HG03469 (cell line): ENCODE results near the gene SEC16A.
"Not testable (repeated sequence)": the region's sequence is repeated elsewhere in the genome, so short reads cannot be mapped to it uniquely, and the experiment has no call there.

ENCODE experiments used
- ATAC-seq: cut with Tn5 transposase; IDR thresholded peaks from one replicate; pipeline ENCODE4 v1.9.1; 2021; ENCODE audit warnings: mild to moderate bottlenecking, moderate library complexity, moderate number of reproducible peaks; ENCODE audit not compliant: unreplicated experiment

Gene SEC16A

GRCh38 chr9:136426787-136427186 is 56.1 kb downstream of the SEC16A start:
- ATAC-seq: no peak

- not testable (repeated sequence) for ATAC-seq
Measured at GRCh38 chr9:136425367-136425766, 57.5 kb downstream of the SEC16A start.

DNA sequence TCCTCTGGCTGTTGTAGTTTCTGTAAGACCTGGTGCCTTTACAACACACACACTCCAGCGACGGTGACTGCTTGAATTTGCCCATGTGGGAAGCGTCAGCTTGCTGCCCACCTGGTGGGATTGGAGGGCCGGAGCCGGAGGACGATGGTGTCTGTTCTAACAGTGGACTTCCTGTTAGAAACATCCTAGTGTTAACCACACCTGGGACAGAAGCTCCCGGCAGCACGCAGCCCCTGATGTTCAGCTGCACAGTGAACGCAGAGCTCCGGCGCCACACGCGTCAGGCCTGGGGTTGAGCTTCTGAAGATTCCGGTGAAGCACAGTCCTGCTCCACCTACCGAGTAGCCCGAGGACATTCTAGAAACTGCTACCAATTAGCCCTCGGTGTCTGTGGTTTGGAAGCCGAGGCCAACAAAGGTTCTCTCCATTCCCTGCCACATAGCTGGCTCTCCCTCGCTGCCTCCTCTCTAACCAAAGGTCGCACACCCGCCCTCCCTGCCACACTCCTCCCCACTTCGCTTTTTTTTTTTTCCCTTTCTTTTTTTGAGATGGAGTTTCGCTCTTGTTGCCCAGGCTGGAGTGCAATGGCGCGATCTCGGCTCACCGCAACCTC is 58.0 kb downstream of the SEC16A start:
- ATAC-seq: no peak

- no peak for ATAC-seq
Measured at GRCh38 chr9:136423432-136424146, 59.3 kb downstream of the SEC16A start.

DNA sequence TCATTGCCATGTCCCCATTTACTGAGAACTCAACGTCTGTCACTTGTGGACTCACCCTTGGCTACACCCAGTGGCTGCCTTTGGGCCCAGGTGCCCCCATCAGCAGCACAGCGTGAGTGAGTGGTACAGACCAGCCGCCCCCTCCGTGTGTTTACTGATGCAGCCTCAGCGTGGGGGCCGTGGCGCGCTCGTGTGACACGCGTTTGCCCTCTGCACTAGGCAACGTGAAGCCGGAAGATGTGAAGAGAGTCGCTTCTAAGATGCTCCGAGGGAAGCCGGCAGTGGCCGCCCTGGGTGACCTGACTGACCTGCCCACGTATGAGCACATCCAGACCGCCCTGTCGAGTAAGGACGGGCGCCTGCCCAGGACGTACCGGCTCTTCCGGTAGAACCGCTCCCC is 60.0 kb downstream of the SEC16A start:
- no peak for ATAC-seq

DNA sequence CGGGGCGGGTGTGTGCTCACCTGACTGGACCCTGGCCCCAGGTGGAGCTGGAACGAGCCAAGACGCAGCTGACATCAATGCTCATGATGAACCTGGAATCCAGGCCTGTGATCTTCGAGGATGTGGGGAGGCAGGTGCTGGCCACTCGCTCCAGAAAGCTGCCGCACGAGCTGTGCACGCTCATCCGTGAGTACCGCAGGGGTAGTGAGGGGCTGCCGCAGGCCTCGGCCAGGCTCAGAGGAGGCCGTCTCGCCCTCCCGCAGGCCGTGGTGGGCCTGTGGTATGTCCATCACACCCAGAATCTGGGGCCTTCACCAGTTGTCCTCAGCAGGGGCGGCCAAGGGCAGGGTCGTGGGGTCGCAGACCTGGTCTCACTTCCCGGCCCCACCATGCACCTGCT is 61.0 kb downstream of the SEC16A start:
- ATAC-seq: no peak

DNA sequence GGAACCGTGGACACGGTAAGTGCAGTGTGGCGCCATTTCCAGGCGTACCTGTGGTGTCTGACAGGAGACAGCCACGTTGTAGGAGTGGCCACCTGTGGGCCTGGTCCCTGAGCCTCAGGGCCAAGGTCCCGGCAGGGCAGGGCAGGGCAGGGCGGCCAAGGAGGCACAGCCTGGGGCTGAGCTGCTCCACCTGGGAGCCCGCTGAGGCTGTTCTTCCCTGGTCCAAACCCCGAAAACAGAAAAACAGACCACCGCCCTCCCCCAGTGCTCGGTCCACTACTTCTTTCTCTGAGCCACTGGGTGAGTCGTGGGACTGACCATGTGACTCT is 63.8 kb downstream of the SEC16A start:
- ATAC-seq: no peak

DNA sequence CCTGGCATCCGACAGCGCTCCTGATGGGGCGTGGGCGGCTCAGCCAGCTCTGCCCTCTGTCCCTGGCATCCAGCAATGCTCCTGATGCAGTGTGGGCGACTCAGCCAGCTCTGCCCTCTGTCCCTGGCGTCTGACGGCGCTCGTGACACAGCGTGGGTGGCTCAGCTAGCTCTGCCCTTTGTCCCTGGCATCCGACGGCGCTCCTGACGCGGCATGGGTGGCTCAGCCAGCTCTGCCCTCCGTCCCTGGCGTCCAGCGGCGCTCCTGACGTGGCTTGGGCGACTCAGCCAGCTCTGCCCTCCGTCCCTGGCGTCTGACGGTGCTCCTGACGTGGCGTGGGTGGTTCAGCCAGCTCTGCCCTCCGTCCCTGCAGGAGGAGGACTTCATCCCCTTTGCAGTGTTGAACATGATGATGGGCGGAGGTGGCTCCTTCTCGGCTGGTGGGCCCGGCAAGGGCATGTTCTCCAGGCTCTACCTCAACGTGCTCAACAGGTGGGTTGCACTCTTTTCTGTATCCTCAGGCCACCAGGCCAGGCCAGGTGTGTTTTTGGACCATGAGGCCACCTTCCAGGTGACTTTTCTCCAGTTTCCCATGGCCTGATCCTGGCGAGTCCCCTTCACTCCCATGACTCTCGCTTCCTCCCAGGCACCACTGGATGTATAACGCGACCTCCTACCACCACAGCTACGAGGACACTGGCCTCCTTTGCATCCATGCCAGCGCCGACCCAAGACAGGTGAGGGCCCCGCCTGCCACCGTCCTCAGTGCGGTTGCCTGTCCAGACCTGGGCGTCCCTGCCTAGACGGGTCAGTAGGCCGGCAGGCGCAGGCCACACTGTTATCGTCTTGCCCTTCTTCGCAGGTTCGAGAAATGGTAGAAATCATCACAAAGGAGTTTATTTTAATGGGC is 64.4 kb downstream of the SEC16A start:
- ATAC-seq: no peak

DNA sequence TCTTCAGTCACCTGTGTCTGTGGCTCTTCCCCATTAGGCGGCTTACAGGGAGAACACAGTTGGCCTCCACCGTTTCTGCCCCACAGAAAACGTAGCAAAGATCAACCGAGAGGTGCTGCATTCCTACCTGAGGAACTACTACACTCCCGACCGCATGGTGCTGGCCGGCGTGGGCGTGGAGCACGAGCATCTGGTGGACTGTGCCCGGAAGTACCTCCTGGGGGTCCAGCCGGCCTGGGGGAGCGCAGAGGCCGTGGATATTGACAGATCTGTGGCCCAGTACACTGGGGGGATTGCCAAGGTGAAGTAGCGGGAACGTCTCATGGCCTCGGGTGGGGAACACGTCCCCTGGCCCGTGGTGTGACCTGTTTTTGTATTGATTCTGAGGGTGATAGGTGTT is 65.9 kb downstream of the SEC16A start:
- ATAC-seq: no peak

DNA sequence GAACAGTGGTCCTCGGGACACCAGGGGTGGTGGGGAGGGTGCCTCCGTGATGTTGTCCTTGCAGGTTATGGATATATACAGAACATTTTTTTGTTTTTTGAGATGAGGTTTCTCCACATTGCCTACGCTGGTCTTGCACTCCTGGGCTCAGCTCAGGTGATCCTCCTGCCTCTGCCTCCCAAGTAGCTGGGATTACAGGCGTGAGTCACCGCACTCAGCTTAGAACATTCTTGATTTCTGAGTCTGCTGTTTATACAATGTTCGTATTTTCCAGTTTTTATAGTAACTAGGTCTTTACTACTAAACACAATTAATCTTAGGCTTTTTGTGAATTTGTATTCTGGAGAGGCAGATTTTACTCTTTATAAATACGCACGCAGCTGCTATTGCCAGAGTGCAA is 66.4 kb downstream of the SEC16A start:
- no peak for ATAC-seq

GRCh38 chr9:136412962-136413361 is 69.9 kb downstream of the SEC16A start:
- no peak for ATAC-seq

GRCh38 chr9:136411378-136411777 is 71.5 kb downstream of the SEC16A start:
- no peak for ATAC-seq

DNA sequence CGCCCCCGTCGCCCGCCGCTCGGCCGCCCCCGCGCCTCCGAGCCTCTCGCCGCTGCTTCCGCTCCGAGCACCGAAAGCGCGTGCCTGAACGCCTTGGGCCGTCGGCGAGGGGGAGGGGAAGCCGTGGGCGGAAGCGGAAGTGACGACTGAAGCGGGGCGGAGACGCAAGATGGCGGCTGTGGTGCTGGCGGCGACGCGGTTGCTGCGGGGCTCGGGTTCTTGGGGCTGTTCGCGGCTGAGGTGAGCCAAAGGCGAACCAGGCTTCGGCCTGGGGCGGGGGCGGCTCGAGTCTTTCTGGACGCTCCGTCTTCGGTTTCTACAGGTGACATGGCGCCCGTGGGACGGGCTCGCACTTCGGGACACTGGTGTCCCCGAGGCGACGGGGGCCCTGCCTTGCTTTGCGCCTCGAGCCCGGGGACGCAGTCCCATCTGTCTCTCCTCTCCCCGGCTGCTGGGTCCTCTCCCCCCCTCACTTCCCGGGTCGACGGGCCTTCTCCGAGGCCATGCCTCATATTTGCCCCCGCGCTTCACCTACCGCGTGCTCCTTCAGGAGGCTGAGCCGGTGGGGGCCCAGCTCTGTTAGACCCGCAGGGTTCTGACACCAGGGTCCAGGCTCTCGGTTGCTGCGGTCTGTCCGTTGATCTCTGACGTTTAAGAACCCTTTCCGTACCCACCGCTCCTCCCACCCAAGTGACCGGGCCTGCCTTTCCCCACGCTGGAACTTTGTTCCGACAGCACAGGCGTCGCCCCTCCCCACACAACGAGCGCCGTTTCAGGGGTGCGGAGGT is 72.1 kb downstream of the SEC16A start, which contains the start of the genes ENTR1 and PMPCA:
Gene ENTR1, minus strand, starts transcription at position 115 of the 788 bp plus-strand sequence. CDS start 217 bp downstream, outside the sequence.
Gene PMPCA, plus strand, starts transcription at position 159 of the 788 bp plus-strand sequence. Its CDS starts 11 bp downstream, at position 170.
- peak; percentile 83 for ATAC-seq

DNA sequence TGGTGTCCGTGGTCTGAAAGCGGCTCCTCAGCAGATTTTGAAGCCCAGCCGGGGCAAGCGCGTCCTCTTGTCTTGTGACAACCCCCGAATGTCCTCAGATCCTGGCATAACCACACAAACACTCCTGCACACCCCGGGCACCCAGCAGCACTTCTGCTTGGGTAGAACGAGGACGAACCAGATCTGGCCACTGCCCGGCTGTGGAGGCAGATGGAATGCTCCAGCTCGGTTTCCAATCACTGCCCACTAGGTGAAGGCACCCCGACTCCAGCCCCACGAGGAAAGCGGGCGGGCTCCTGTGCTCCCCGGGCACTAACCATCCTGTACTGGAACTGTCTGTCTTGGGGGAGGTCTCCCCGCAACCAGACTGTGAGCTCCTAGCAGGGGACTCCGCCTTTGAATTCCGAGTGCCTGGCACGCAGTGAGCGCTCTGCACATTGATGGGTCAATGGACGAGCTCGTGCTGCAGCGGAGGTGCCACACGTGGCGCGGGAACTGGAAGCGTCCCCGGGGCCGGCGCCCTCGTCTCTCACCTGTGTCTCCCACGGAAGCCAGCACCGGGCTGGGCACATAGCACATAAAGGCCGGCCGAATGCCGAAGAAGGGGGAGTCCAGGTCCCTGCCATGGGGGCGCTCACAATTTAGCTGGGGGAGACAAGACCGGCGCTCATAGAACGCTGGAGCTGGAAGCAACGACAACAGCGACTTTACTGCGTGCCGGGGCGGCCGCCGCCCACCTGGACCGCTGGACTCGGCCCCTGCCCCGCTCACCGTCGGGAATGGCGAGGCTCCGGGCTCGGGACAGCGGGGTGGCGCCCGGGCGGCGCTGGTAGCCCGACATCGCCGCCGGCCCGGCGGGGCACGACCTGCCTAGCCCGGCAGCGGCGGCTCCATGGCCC is 73.0 kb downstream of the SEC16A start:
- ATAC-seq: no peak

DNA sequence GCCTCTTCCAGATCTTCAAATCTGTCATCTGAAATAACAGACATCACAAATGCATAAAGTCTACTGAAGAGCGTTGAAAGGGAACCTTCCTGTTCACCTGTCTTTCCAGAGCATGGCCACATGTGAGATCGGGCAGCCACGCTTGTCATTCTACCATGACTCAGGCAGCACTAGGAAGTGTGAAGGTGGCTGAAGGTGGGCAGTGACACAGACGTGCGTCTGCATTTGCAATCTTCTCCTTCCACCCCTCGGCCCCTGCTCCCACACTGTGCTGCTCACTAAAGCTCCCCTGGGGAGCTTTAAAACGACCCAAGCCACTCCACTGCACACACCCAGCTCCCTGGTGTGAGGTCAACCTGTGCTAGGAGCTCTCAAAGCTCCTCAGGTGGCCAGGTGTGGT is 74.9 kb downstream of the SEC16A start:
- ATAC-seq: no peak

DNA sequence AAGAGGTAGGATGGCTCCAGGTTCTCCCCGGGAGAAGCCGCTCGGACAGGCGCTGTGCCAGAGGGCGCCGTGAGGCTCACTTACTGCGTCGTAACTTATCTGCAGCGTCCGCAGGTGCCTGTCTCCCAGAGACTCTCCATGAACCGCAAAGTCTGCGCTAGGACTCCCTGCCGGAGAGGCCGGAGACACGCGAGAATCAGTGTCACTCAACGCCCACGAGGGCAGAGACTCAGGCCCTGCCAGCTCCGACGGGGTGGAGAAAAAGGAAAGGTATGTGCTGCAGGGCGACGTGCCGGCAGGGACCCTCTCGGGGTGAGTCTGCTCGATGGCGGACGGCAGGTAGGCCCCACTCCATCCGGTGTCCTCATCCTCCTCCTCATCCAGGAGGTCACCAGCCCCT is 75.8 kb downstream of the SEC16A start:
- ATAC-seq: not testable (repeated sequence)

- ATAC-seq: not testable (repeated sequence)
Measured at GRCh38 chr9:136405904-136406303, 76.9 kb downstream of the SEC16A start.

- no peak for ATAC-seq
Measured at GRCh38 chr9:136405481-136405880, 77.4 kb downstream of the SEC16A start.

DNA sequence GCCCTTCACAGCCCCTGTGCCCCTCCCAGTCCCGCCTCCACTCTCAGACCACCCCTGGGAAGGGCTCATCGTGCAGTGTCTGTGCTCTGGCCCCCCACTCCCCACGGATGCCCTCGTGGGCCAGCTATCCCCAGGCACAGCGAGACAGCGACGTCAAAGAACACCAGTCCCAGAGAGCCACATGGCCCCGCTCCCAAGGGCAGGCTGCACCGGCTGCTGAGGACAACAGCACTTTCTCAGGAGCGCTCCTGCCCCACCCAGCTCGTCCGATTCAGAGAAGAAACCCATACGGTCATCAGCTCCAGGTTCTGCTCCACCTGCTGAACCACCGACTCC is 78.1 kb downstream of the SEC16A start:
- ATAC-seq: no peak
